ENCODE results near the gene PHACTR3. TPM values are rescaled to one million over a fixed set of nuclear protein-coding genes. Genes with fewer than 3 reads are reported as not detected.

PHACTR3 gene
- total RNA-seq, 1 experiment from 2014 or later: not detected

DNA sequence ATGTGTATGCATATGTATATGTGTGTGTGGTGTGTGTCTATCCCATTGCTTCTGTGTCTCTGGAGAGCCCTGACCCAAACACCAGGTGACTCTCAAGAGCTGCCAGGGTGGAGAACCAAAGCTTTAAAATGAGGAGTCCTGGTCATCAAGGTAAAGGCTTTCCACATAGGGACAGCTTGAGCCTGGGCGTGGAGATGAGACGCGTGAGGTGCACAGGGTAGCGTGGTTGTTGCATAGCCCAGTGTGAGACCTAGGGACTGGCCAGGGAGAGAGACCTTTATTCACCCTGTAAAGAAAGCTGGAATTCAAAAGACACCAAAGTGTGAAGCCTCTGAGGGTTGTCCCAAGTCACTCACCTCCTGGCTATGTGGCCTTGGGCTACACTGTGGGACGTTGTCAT, 180.0 kb downstream of the PHACTR3 start:
- Histone ChIP-seq H3K9ac (ENCODE audit: extremely low read depth, insufficient read length, low read length) (no peak overlapping the region), H3K27ac (ENCODE audit: insufficient read length, low read depth, low read length) (no peak overlapping the region), H3T11ph (ENCODE audit: low read length) (no peak overlapping the region), H2BK15ac (ENCODE audit: low read depth, low read length) (no peak overlapping the region), H3K4ac (ENCODE audit: low read depth, low read length) (no peak overlapping the region), H4K91ac (ENCODE audit: insufficient read length, low read depth, low read length) (no peak overlapping the region), H3K18ac (ENCODE audit: insufficient read length, low read depth, low read length) (no peak overlapping the region), H3K4me1 (ENCODE audit: insufficient read depth, low read length) (no peaks in the 10 kb centered on the region), H4K5ac (ENCODE audit: insufficient read length, low read depth, low read length) (no peak overlapping the region), H2BK20ac (ENCODE audit: low read depth, low read length, poor library complexity, severe bottlenecking) (no peak overlapping the region), H3K79me2 (ENCODE audit: insufficient read depth, low read length) (no peaks in the 10 kb centered on the region), H4K8ac (replicated peaks; ENCODE audit: insufficient read length, low read depth, low read length) (no peak overlapping the region), H2AK5ac (ENCODE audit: insufficient read length, low read length) (no peak overlapping the region), H3K14ac (ENCODE audit: insufficient read depth, low read length) (no peak overlapping the region), H4K20me1 (ENCODE audit: control insufficient read depth, insufficient read depth, insufficient read length) (no peaks in the 10 kb centered on the region), H3K23me2 (ENCODE audit: insufficient read length, low read depth, low read length, poor library complexity, severe bottlenecking) (no peaks in the 10 kb centered on the region), H3K4me2 (ENCODE audit: insufficient read depth, insufficient read length, low read length) (no peak overlapping the region), H2BK120ac (ENCODE audit: low read depth, low read length, poor library complexity, severe bottlenecking) (no peak overlapping the region), H3K56ac (ENCODE audit: insufficient read length, low read depth, low read length) (no peak overlapping the region), H3K23ac (ENCODE audit: insufficient read length, low read depth, low read length) (no peak overlapping the region), H2BK12ac (ENCODE audit: insufficient read length, low read depth, low read length) (no peak overlapping the region), H2BK5ac (ENCODE audit: insufficient read length, low read length) (no peak overlapping the region), H2AFZ (ENCODE audit: low read length) (no peak overlapping the region), H3K79me1 (ENCODE audit: insufficient read depth, low read depth, low read length, poor library complexity, severe bottlenecking) (no peaks in the 10 kb centered on the region), H3K9me3 (ENCODE audit: control insufficient read depth, low read depth, low read length) (no peaks in the 10 kb centered on the region), H3K27me3 (ENCODE audit: insufficient read depth, low read length) (no peaks in the 10 kb centered on the region)
- peak; percentile 8 for DNase-seq
- no CpG with 5 or more reads among the region's 5 CpGs for WGBS (ENCODE audit: extremely low coverage, insufficient read length, low lambda C conversion rate)
- TF ChIP-seq, protein P1, sequence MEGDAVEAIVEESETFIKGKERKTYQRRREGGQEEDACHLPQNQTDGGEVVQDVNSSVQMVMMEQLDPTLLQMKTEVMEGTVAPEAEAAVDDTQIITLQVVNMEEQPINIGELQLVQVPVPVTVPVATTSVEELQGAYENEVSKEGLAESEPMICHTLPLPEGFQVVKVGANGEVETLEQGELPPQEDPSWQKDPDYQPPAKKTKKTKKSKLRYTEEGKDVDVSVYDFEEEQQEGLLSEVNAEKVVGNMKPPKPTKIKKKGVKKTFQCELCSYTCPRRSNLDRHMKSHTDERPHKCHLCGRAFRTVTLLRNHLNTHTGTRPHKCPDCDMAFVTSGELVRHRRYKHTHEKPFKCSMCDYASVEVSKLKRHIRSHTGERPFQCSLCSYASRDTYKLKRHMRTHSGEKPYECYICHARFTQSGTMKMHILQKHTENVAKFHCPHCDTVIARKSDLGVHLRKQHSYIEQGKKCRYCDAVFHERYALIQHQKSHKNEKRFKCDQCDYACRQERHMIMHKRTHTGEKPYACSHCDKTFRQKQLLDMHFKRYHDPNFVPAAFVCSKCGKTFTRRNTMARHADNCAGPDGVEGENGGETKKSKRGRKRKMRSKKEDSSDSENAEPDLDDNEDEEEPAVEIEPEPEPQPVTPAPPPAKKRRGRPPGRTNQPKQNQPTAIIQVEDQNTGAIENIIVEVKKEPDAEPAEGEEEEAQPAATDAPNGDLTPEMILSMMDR (conservative IDR thresholded peaks at IDR 0.05): no peak
- peaks cover 0 to 2% of the 10 kb centered on the region in 2 experiments; a peak in 2 of 4 replicates for H3K4me1 Mint-ChIP-seq
- no peak overlapping the region for H3K27ac Mint-ChIP-seq
- no peaks in the 10 kb centered on the region for H3K36me3 Mint-ChIP-seq (ENCODE audit: insufficient read depth in 1 of 3, low read depth in 3 of 3)
- H3K4me3 Mint-ChIP-seq: no peak overlapping the region
- H3K27me3 Mint-ChIP-seq (ENCODE audit: low read depth): peaks cover 21% of the 10 kb centered on the region
- H3K9me3 Mint-ChIP-seq: peaks cover 0 to 21% of the 10 kb centered on the region in 2 experiments; a peak in 2 of 5 replicates

All from H9 (cell line).